Activated T-cell treated with anti-CD3 and anti-CD28 coated beads, Interleukin-2, amount 50 U/mL, for 72 hours (primary cell): Measurements from ENCODE around the gene MED22. TPM values are rescaled to one million over a fixed set of nuclear protein-coding genes. Genes with fewer than 3 reads are reported as not detected.
"Not testable (repeated sequence)": the region's sequence is repeated elsewhere in the genome, so short reads cannot be mapped to it uniquely, and the experiment has no call there.

Experiments used
- ATAC-seq, 2 donors: fragments of 150-1000 bp; cut with Tn5 transposase; replicated peaks in 1 of 2; 2 replicates each; pipeline ENCODE4 v1.10.0; 2021; ENCODE audit warnings: moderate library complexity in 2 of 2, mild to moderate bottlenecking in 1 of 2
- DNase-seq, 2 donors: peaks; one replicate each; pipeline ENCODE4 v3.0.0; 2021 to 2022; ENCODE audit warnings: mixed read lengths in 1 of 2
- H3K27ac Mint-ChIP-seq: one replicate; pipeline ENCODE4 v1.8.0; 2022; ENCODE audit warnings: mild to moderate bottlenecking, moderate library complexity, mixed read lengths
- H3K27me3 Mint-ChIP-seq: one replicate; pipeline ENCODE4 v1.8.0; 2022; ENCODE audit warnings: low read depth, mixed read lengths
- H3K36me3 Mint-ChIP-seq, 2 donors: one replicate each; pipeline ENCODE4 v1.8.0; 2022; ENCODE audit warnings: mixed read lengths in 2 of 2, mild to moderate bottlenecking in 1 of 2; ENCODE audit not compliant: insufficient read depth in 2 of 2
- H3K4me1 Mint-ChIP-seq: one replicate; pipeline ENCODE4 v1.8.0; 2022; ENCODE audit warnings: low read depth, mixed read lengths
- H3K4me3 Mint-ChIP-seq, 2 donors: one replicate each; pipeline ENCODE4 v1.8.0; 2022; ENCODE audit warnings: mild to moderate bottlenecking in 2 of 2, mixed read lengths in 2 of 2, moderate library complexity in 2 of 2
- H3K9me3 Mint-ChIP-seq, 2 donors: one replicate each; pipeline ENCODE4 v1.8.0; 2022; ENCODE audit warnings: mixed read lengths in 2 of 2
- total RNA-seq, 2 donors: library from RNA; stranded (reverse); gene quantifications; one replicate each; pipeline ENCODE4 v1.2.3, GENCODE V29; 2022

The MED22 gene
- total RNA-seq, 2 donors from 2014 or later, result 27.4 to 31.5 TPM

DNA sequence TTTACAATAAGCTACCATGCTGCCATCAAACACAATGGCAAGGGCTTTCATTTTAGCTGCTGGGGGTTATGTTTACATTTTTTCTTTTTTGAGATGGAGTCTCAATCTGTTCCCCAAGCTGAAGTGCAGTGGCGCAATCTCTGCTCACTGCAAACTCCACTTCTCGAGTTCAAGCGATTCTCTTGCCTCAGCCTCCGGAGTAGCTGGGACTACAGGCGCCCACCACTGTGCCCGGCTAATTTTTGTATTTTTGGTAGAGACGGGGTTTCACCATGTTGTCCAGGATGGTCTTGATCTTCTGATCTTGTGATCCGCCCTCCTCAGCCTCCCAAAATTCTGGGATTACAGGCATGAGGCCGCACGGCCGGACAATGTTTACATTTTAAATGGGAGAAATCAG lies 13.0 kb downstream of the MED22 start:
- peaks cover 12 to 29% of the 10 kb centered on the region in 2 donors for H3K36me3 Mint-ChIP-seq
- H3K9me3 Mint-ChIP-seq, result not testable (repeated sequence)

DNA sequence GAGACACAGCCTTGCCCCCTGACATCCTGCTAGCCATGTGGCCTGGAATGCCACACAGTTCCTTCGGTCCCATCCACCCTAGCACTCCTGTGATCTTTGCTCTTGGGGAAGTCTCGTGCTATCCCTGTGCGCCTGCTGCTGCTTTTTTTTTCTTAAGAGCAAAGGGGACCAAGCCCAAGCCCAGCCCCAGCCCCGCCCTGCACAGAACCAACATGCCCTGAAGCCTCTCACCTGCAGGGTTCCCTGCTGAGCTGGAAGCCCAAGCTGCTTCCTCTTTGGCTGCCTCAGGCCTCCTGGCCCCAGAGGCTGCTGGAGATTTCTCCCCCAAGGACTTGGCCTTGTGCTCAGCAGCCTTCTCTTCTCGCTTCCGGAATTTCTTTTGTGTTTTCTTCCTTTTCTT lies 13.8 kb downstream of the MED22 start:
- Mint-ChIP-seq H3K4me3 (peak overlapping the region; percentile 96), H3K9me3 (no peaks in the 10 kb centered on the region), H3K36me3 (peaks cover 10 to 22% of the 10 kb centered on the region in 2 donors), H3K4me1 (peaks cover 40% of the 10 kb centered on the region), H3K27me3 (no peaks in the 10 kb centered on the region), H3K27ac (peak overlapping the region; percentile 93)
- DNase-seq (no peak), ATAC-seq (no peak)

More for the DNA sequence above, 13.0 kb downstream of the MED22 start:
- peak overlapping the region; percentile 93 for H3K27ac Mint-ChIP-seq
- not testable (repeated sequence) for ATAC-seq, DNase-seq, H3K27me3 Mint-ChIP-seq
- H3K4me3 Mint-ChIP-seq, result peak overlapping the region; percentile 96
- peaks cover 40% of the 10 kb centered on the region for H3K4me1 Mint-ChIP-seq

GRCh38 chr9:133333566-133333965 lies 14.4 kb downstream of the MED22 start:
- Mint-ChIP-seq H3K36me3 (peaks cover 8 to 20% of the 10 kb centered on the region in 2 donors), H3K27ac (no peak overlapping the region), H3K4me1 (peaks cover 40% of the 10 kb centered on the region), H3K9me3 (no peaks in the 10 kb centered on the region), H3K27me3 (no peaks in the 10 kb centered on the region), H3K4me3 (peak overlapping the region in 1 of 2 donors; percentile 3)
- ATAC-seq (no peak), DNase-seq (no peak)

- no peak overlapping the region for H3K27ac Mint-ChIP-seq
- peaks cover 8 to 20% of the 10 kb centered on the region in 2 donors for H3K36me3 Mint-ChIP-seq
These were observed 14.9 kb downstream of the MED22 start for GRCh38 chr9:133333011-133333410.

GRCh38 chr9:133332381-133332730 lies 15.6 kb downstream of the MED22 start:
- Mint-ChIP-seq H3K27ac (peak overlapping the region; percentile 82), H3K9me3 (no peaks in the 10 kb centered on the region), H3K27me3 (no peaks in the 10 kb centered on the region), H3K4me3 (no peak overlapping the region), H3K36me3 (peaks cover 8 to 20% of the 10 kb centered on the region in 2 donors), H3K4me1 (peaks cover 40% of the 10 kb centered on the region)
- DNase-seq (no peak), ATAC-seq (no peak)

More at GRCh38 chr9:133333011-133333410, 14.9 kb downstream of the MED22 start:
- DNase-seq, result no peak
- ATAC-seq, result no peak
- Mint-ChIP-seq H3K4me1 (peaks cover 40% of the 10 kb centered on the region), H3K4me3 (peak overlapping the region in 1 of 2 donors; percentile 3), H3K27me3 (no peaks in the 10 kb centered on the region), H3K9me3 (no peaks in the 10 kb centered on the region)

DNA sequence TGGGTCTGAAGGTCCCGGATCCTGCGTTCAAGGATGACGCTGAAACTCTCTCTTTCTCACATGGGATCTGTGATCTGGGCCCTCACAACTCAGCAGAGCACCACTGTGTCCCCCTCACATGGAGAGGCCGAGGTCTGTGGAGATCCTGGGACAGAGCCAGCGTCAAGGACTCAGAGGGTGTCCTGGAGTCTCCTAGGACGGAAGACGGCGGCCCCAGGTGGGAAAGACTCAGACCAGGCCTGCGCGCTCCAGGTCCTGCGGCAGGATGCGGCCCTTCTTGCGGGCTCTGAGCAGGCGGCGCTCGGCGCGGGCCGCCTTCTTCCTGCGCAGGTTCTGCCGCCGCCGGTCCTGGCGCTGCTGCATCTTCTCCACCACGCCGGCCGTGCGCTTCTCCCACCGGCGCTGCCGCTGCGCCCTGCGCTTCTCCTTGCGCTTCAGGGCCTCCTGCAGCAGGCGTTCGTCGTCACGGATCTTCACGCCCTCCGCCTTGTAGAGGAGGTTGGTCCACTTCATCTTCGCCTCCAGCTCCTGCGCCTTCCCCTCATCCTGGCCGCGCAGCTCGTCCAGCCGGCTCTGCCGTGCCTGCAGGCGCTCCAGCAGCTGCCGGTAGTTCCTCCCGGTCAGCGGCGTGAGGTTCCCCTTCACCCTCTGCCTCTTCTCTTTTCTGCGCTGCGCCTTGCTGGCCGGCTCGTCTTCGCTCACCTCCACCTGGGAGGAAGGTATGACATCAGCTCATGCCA lies 16.1 kb downstream of the MED22 start:
- Mint-ChIP-seq H3K27me3 (no peaks in the 10 kb centered on the region), H3K9me3 (no peaks in the 10 kb centered on the region), H3K4me1 (peaks cover 37% of the 10 kb centered on the region), H3K4me3 (no peak overlapping the region), H3K36me3 (peaks cover 8 to 20% of the 10 kb centered on the region in 2 donors), H3K27ac (peak overlapping the region; percentile 82)
- DNase-seq (no peak), ATAC-seq (no peak)

- ATAC-seq (no peak), DNase-seq (no peak)
- H3K27me3 Mint-ChIP-seq, result no peaks in the 10 kb centered on the region
- H3K4me3 Mint-ChIP-seq, result no peak overlapping the region
- peak overlapping the region; percentile 18 for H3K27ac Mint-ChIP-seq
- peaks cover 8 to 20% of the 10 kb centered on the region in 2 donors for H3K36me3 Mint-ChIP-seq
- H3K4me1 Mint-ChIP-seq, result peaks cover 31% of the 10 kb centered on the region
- H3K9me3 Mint-ChIP-seq, result no peaks in the 10 kb centered on the region
These were observed 16.7 kb downstream of the MED22 start for GRCh38 chr9:133331221-133331620.

DNA sequence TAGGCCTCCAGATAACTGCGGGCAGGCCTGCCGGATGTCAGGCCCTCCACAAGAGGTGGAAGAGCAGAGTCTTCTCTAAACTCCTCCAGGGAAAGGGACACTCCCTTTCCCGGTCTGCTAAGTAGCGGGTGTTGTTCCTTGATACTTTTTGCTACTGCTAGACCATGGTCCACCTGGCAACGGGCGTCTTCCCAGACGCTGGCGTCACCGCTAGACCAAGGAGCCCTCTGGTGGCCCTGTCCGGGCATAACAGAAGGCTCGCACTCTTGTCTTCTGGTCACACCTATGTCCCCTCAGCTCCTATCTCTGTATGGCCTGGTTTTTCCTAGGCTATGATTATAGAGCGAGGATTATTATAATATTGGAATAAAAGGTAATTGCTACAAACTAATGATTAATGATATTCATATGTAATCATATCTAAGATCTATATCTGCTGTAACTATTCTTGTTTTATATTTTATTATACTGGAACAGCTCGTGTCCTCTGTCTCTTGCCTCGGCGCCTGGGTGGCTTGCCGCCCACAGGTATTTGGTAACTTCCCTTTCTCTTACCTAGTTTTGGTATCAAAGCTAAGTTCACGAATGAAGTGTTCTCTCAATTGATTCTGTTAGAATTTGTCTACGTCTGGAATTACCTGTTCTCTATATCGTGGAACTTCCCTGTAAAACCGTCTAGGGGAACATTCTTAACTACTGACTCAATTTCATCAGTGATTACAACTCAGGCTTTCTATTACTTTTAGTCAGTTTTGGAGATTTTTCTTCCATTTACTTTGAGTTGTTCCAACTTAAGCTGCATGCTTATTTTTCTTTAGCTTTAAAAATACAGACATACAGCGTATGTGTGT lies 18.4 kb downstream of the MED22 start:
- DNase-seq, H3K27ac Mint-ChIP-seq, ATAC-seq: not testable (repeated sequence)

GRCh38 chr9:133327834-133328484 lies 20.0 kb downstream of the MED22 start:
- H3K4me3 Mint-ChIP-seq, result no peak overlapping the region
- no peaks in the 10 kb centered on the region for H3K9me3 Mint-ChIP-seq
- H3K4me1 Mint-ChIP-seq, result peaks cover 10% of the 10 kb centered on the region
- no peak for DNase-seq
- no peaks in the 10 kb centered on the region for H3K27me3 Mint-ChIP-seq
- no peak overlapping the region for H3K27ac Mint-ChIP-seq
- no peak for ATAC-seq
- peaks cover 2 to 13% of the 10 kb centered on the region in 2 donors for H3K36me3 Mint-ChIP-seq

More for the DNA sequence above, 18.4 kb downstream of the MED22 start:
- not testable (repeated sequence) for H3K4me3 Mint-ChIP-seq, H3K9me3 Mint-ChIP-seq, H3K27me3 Mint-ChIP-seq
- peaks cover 19% of the 10 kb centered on the region for H3K4me1 Mint-ChIP-seq
- H3K36me3 Mint-ChIP-seq, result peaks cover 2 to 17% of the 10 kb centered on the region in 2 donors

DNA sequence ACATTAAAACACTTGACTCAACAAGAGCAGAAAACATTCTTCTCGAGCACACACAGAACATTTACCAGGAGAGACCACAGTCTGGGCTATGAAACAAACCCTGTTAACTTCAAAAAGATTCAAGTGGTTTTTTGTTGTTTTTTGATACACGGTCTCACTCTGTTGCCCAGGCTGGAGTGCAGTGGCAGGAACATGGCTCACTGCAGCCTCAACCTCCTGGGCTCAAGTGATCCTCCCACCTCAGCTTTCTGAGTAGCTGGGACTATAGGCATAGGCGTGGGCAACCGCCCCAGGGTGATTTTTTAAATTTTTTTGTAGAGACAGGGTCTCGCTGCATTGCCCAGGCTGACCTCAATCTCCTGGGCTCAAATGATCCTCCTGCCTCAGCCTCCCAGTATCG lies 20.9 kb downstream of the MED22 start:
- not testable (repeated sequence) for H3K27ac Mint-ChIP-seq

GRCh38 chr9:133323991-133324703 lies 23.8 kb downstream of the MED22 start:
- H3K36me3 Mint-ChIP-seq, result no peaks in the 10 kb centered on the region
- ATAC-seq, result no peak
- H3K4me1 Mint-ChIP-seq, result no peaks in the 10 kb centered on the region
- no peaks in the 10 kb centered on the region for H3K27me3 Mint-ChIP-seq
- no peak overlapping the region for H3K27ac Mint-ChIP-seq
- no peaks in the 10 kb centered on the region for H3K9me3 Mint-ChIP-seq
- no peak overlapping the region for H3K4me3 Mint-ChIP-seq
- DNase-seq, result no peak

More for the DNA sequence above, 20.9 kb downstream of the MED22 start:
- H3K4me1 Mint-ChIP-seq, H3K27me3 Mint-ChIP-seq, H3K4me3 Mint-ChIP-seq, H3K36me3 Mint-ChIP-seq, ATAC-seq, DNase-seq, H3K9me3 Mint-ChIP-seq: not testable (repeated sequence)

DNA sequence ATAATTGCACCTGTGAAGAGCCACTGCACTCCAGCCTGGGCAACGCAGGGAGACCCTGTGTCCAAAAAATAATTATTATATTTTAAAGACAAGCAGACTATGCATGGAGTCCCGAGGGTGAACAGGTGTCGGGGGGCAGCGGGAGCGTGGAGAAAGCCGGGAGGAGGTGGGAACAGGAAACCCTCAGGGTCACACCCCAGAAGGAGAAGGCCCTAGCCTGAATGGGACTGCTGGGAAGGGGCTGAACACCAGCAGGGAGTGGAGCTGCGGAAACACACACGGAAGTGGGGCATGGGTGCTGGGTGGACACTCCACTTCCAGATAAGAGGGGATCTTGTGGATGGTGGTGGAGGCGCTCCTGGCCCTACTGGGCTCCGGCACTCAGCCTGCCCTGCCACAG lies 24.7 kb downstream of the MED22 start:
- DNase-seq (no peak), ATAC-seq (no peak)
- no peak overlapping the region for H3K27ac Mint-ChIP-seq
- H3K4me1 Mint-ChIP-seq, result no peaks in the 10 kb centered on the region
- no peaks in the 10 kb centered on the region for H3K9me3 Mint-ChIP-seq
- H3K36me3 Mint-ChIP-seq, result no peaks in the 10 kb centered on the region
- no peaks in the 10 kb centered on the region for H3K27me3 Mint-ChIP-seq
- H3K4me3 Mint-ChIP-seq, result no peak overlapping the region
